ENCODE results near the gene RAB35.

GRCh38 chr12:120110550-120111501, 5.7 kb downstream of the RAB35 start:
- TF ChIP-seq, protein P1, sequence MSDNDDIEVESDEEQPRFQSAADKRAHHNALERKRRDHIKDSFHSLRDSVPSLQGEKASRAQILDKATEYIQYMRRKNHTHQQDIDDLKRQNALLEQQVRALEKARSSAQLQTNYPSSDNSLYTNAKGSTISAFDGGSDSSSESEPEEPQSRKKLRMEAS (IDR thresholded peaks at IDR 0.05), result no peak
- TF ChIP-seq, protein P2, sequence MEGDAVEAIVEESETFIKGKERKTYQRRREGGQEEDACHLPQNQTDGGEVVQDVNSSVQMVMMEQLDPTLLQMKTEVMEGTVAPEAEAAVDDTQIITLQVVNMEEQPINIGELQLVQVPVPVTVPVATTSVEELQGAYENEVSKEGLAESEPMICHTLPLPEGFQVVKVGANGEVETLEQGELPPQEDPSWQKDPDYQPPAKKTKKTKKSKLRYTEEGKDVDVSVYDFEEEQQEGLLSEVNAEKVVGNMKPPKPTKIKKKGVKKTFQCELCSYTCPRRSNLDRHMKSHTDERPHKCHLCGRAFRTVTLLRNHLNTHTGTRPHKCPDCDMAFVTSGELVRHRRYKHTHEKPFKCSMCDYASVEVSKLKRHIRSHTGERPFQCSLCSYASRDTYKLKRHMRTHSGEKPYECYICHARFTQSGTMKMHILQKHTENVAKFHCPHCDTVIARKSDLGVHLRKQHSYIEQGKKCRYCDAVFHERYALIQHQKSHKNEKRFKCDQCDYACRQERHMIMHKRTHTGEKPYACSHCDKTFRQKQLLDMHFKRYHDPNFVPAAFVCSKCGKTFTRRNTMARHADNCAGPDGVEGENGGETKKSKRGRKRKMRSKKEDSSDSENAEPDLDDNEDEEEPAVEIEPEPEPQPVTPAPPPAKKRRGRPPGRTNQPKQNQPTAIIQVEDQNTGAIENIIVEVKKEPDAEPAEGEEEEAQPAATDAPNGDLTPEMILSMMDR (IDR thresholded peaks at IDR 0.05 in 2 of 3, conservative IDR thresholded peaks at IDR 0.05 in 1 of 3; ENCODE audit: borderline replicate concordance in 1 of 3, insufficient read depth in 1 of 3, low read depth in 2 of 3, low read length in 2 of 3), result no peak
- TF ChIP-seq ZNF274 (IDR thresholded peaks at IDR 0.05; ENCODE audit: low read depth, low read length) (no peak), TCF7L2 (IDR thresholded peaks at IDR 0.05; ENCODE audit: borderline replicate concordance, extremely low read depth, insufficient read depth, insufficient read length) (no peak), POLR2A (IDR thresholded peaks at IDR 0.05; ENCODE audit: borderline replicate concordance, extremely low read depth, insufficient read depth, insufficient read length) (no peak), ATF3 (IDR thresholded peaks at IDR 0.05) (no peak), POLR2AphosphoS5 (IDR thresholded peaks at IDR 0.05; ENCODE audit: low read depth, low read length) (no peak), FOSL1 (IDR thresholded peaks at IDR 0.05; ENCODE audit: low read depth) (no peak), YY1 (IDR thresholded peaks at IDR 0.05; ENCODE audit: extremely low read depth, insufficient replicate concordance, low read depth, low read length) (no peak)
